ENCODE measurements around the gene MMP14. TPM values are rescaled to one million over a fixed set of nuclear protein-coding genes. Genes with fewer than 3 reads are reported as not detected.
A peak's percentile ranks its signal among the peaks of the same experiment; 100 is the strongest.
"Not testable (repeated sequence)": the region's sequence is repeated elsewhere in the genome, so short reads cannot be mapped to it uniquely, and the experiment has no call there.

The MMP14 gene
- total RNA-seq, 3 donors from 2014 or later: 0.76 to 1.6 (median 1.2) TPM

GRCh38 chr14:22854296-22854695, 17.9 kb downstream of the MMP14 start:
- H3K27me3 Mint-ChIP-seq (ENCODE audit: low read depth); H3K36me3 Mint-ChIP-seq (ENCODE audit: insufficient read depth); H3K9me3 Mint-ChIP-seq; H3K4me3 Mint-ChIP-seq; ATAC-seq; DNase-seq: not testable (repeated sequence)
- peaks cover 18% of the 10 kb centered on the region for H3K4me1 Mint-ChIP-seq (ENCODE audit: low read depth)

- Mint-ChIP-seq H3K4me1 (ENCODE audit: low read depth) (peaks cover 18% of the 10 kb centered on the region), H3K36me3 (ENCODE audit: insufficient read depth) (no peaks in the 10 kb centered on the region), H3K27me3 (ENCODE audit: low read depth) (peaks cover 6% of the 10 kb centered on the region), H3K9me3 (no peaks in the 10 kb centered on the region), H3K4me3 (no peak overlapping the region)
- no peak for ATAC-seq
- DNase-seq: no peak
These were observed 18.8 kb downstream of the MMP14 start for GRCh38 chr14:22854963-22855724.

GRCh38 chr14:22856428-22856827, 20.0 kb downstream of the MMP14 start:
- H3K27me3 Mint-ChIP-seq (ENCODE audit: low read depth): peaks cover 8% of the 10 kb centered on the region
- ATAC-seq (no peak), DNase-seq (no peak)
- H3K4me1 Mint-ChIP-seq (ENCODE audit: low read depth): peaks cover 18% of the 10 kb centered on the region
- H3K4me3 Mint-ChIP-seq: no peak overlapping the region
- no peaks in the 10 kb centered on the region for H3K36me3 Mint-ChIP-seq (ENCODE audit: insufficient read depth)
- no peaks in the 10 kb centered on the region for H3K9me3 Mint-ChIP-seq

GRCh38 chr14:22860377-22860776, 24.0 kb downstream of the MMP14 start:
- H3K4me3 Mint-ChIP-seq; ATAC-seq; DNase-seq; H3K36me3 Mint-ChIP-seq (ENCODE audit: insufficient read depth); H3K9me3 Mint-ChIP-seq: not testable (repeated sequence)
- Mint-ChIP-seq H3K27me3 (ENCODE audit: low read depth) (peaks cover 12% of the 10 kb centered on the region), H3K4me1 (ENCODE audit: low read depth) (peaks cover 16% of the 10 kb centered on the region)

GRCh38 chr14:22861651-22862050, 25.3 kb downstream of the MMP14 start:
- Mint-ChIP-seq H3K36me3 (ENCODE audit: insufficient read depth) (peaks cover 3% of the 10 kb centered on the region), H3K4me1 (ENCODE audit: low read depth) (peaks cover 19% of the 10 kb centered on the region), H3K4me3 (no peak overlapping the region), H3K9me3 (no peaks in the 10 kb centered on the region), H3K27me3 (ENCODE audit: low read depth) (peaks cover 8% of the 10 kb centered on the region)
- ATAC-seq (no peak), DNase-seq (no peak)

- H3K4me3 Mint-ChIP-seq: no peak overlapping the region
- H3K9me3 Mint-ChIP-seq: no peaks in the 10 kb centered on the region
- ATAC-seq (no peak), DNase-seq (no peak)
- H3K4me1 Mint-ChIP-seq (ENCODE audit: low read depth): peaks cover 14% of the 10 kb centered on the region
- H3K27me3 Mint-ChIP-seq (ENCODE audit: low read depth): peaks cover 8% of the 10 kb centered on the region
- H3K36me3 Mint-ChIP-seq (ENCODE audit: insufficient read depth): peaks cover 3% of the 10 kb centered on the region
These were observed 28.6 kb downstream of the MMP14 start for GRCh38 chr14:22864979-22865378.

DNA sequence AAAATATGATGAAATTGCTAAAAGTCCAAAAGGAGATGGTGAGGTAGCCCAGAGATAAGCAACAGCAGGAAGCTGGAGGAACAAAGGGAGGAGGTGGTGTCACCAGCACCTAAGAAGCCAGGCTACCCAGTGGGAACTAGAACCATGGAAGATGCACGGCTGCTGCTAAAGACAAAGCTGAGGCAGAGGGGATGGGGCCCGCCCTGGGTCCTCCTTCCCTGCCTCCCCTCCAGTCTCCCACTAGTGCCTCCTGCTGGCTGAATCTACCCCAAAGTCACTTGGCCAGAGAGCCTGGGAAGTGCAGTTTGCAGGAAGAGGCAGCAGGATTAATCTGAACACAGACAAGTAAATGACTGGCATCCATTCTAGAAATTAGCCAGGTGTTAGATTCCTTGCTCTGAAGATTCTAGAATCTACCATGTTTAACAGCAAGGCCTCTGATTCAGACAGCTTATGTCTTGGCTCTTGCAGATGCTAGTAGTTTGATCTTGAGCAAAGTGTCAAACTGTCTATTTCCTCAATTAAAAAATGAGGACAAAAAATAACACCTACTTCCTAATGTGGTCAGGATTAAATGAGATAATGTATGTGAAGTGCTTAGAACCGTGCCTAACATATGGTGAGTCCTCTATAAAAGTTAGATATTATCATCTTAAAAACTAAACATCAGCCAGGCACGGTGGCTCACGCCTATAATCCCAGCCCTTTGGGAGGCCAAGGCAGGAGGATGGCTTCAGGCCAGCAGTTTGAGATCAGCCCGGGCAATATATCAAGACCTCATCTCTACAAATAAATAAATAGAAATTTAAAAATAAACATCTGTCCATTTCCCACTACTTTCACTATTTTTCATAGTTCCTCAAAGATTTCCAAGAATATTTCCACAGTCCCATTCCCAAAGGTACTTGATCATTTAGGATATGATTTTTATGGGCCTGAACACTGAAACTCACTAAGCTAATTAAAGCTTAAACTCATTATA, 29.3 kb downstream of the MMP14 start:
- no peak for DNase-seq
- no peak overlapping the region for H3K4me3 Mint-ChIP-seq

GRCh38 chr14:22866874-22867273, 30.5 kb downstream of the MMP14 start:
- Mint-ChIP-seq H3K4me3 (no peak overlapping the region), H3K36me3 (ENCODE audit: insufficient read depth) (peaks cover under 1% of the 10 kb centered on the region), H3K27me3 (ENCODE audit: low read depth) (peaks cover 2% of the 10 kb centered on the region), H3K4me1 (ENCODE audit: low read depth) (peaks cover 25% of the 10 kb centered on the region), H3K9me3 (no peaks in the 10 kb centered on the region)
- ATAC-seq (no peak), DNase-seq (no peak)

More for the DNA sequence above, 29.3 kb downstream of the MMP14 start:
- peaks cover 19% of the 10 kb centered on the region for H3K4me1 Mint-ChIP-seq (ENCODE audit: low read depth)
- ATAC-seq: no peak
- H3K27me3 Mint-ChIP-seq (ENCODE audit: low read depth): peaks cover 8% of the 10 kb centered on the region
- H3K9me3 Mint-ChIP-seq: no peaks in the 10 kb centered on the region
- peaks cover 3% of the 10 kb centered on the region for H3K36me3 Mint-ChIP-seq (ENCODE audit: insufficient read depth)

DNA sequence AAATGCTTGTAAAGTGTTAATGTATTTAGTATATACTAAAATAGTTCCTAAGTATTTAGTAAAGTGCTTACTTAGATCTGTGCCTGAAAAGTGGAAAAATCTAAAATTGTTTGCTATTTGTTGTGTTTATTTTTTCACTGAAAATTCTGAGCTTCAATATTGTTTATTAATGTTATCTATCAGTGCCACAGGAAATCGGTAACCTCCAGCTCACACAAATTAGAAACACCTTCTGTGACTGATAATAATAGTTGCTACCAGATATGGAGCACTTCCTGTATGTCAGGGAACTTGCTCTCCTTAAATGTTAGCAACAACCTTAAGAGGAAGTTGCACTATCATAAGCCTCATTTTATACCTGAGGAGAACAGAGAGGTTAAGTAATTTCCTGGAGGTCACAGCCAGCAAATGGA, 34.4 kb downstream of the MMP14 start:
- peak overlapping the region; percentile 92 for H3K4me3 Mint-ChIP-seq
- no peaks in the 10 kb centered on the region for H3K9me3 Mint-ChIP-seq
- H3K4me1 Mint-ChIP-seq (ENCODE audit: low read depth): peaks cover 40% of the 10 kb centered on the region
- H3K36me3 Mint-ChIP-seq (ENCODE audit: insufficient read depth): peaks cover 11% of the 10 kb centered on the region
- H3K27me3 Mint-ChIP-seq (ENCODE audit: low read depth): no peaks in the 10 kb centered on the region
- DNase-seq (no peak), ATAC-seq (peak in 1 of 2 donors; percentile 49)

DNA sequence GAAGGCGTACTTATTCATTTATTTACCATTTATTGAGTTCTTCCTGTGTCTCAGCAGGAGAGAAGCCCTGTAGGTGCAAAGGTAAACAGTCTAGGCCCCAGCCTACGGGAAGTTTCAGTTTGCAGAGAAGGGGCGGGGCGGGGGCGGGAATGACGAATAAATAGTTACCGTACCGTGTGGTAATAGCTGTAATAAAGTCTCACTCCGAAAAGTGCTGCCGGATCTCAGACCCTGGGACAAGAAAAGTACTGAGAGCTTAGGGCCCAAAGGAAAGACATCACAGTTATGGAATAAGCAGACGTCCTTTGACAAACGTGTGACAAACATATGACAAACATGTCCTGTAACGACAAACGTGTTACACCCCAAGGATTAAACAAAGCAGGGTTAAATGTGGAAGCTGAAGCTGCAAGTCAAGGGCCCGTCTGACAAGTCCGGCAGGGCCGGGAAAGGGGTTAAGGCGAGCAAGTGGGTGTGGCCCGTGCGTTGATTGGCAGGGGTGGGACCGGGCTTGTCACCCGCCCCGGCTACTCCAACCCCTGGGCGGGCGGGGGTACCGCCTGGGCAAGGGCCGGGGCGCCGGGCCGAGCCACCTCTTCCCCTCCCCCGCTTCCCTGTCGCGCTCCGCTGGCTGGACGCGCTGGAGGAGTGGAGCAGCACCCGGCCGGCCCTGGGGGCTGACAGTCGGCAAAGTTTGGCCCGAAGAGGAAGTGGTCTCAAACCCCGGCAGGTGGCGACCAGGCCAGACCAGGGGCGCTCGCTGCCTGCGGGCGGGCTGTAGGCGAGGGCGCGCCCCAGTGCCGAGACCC, 35.0 kb downstream of the MMP14 start, which contains the start of gene LRP10:
Gene LRP10, plus strand, starts transcription at position 517 of the 809 bp plus-strand sequence. CDS start 564 bp downstream, outside the sequence.
- Mint-ChIP-seq H3K27me3 (ENCODE audit: low read depth) (no peaks in the 10 kb centered on the region), H3K4me1 (ENCODE audit: low read depth) (peaks cover 42% of the 10 kb centered on the region), H3K4me3 (peak within 1 kb of the TSS; percentile 92), H3K9me3 (no peaks in the 10 kb centered on the region), H3K36me3 (ENCODE audit: insufficient read depth) (peaks cover 16% of the 10 kb centered on the region)
- DNase-seq (peak; percentile 75), ATAC-seq (peak; percentile 76 to 80)

GRCh38 chr14:22872033-22872832, 35.8 kb downstream of the MMP14 start:
- Mint-ChIP-seq H3K36me3 (ENCODE audit: insufficient read depth) (peaks cover 16% of the 10 kb centered on the region), H3K9me3 (no peaks in the 10 kb centered on the region), H3K27me3 (ENCODE audit: low read depth) (no peaks in the 10 kb centered on the region), H3K4me3 (peak overlapping the region; percentile 92), H3K4me1 (ENCODE audit: low read depth) (peaks cover 40% of the 10 kb centered on the region)
- peak; percentile 37 to 53 for ATAC-seq
- peak; percentile 63 for DNase-seq

DNA sequence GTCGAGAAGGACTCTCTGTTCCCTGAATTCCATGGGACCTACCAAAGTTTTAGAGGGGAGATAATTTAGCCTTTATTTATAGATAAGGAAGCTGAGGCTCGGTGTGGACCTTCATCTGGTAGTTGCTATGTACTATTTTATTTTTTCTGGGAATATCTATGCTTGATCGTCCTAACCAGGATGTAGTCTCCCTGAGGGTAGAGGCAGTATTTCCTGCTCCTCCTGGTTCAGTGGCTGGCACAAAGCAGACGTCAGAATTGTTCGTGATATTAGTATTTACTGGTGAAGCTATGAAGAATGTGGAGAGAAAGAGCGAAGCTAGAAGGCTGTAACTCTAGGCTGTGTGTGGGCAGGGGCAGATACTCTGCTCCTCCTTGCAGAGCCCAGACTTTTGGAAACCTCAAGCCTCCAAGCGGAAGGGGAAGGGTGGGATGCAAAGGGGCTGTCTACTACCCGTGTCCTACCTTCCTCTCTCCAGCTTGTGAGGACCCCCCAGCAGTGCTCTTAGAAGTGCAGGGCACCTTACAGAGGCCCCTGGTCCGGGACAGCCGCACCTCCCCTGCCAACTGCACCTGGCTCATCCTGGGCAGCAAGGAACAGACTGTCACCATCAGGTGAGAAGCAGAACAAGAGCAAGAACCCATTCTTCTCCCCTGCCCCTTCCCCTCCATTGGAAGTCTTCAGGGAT, 36.6 kb downstream of the MMP14 start:
- ATAC-seq: no peak
- Mint-ChIP-seq H3K9me3 (no peaks in the 10 kb centered on the region), H3K27me3 (ENCODE audit: low read depth) (no peaks in the 10 kb centered on the region), H3K4me1 (ENCODE audit: low read depth) (peaks cover 40% of the 10 kb centered on the region), H3K4me3 (peak overlapping the region; percentile 92), H3K36me3 (ENCODE audit: insufficient read depth) (peaks cover 18% of the 10 kb centered on the region)
- no peak for DNase-seq
